ENCODE measurements around the gene ANAPC15. TPM values are rescaled to one million over a fixed set of nuclear protein-coding genes. Genes with fewer than 3 reads are reported as not detected.
"Not testable (repeated sequence)": the region's sequence is repeated elsewhere in the genome, so short reads cannot be mapped to it uniquely, and the experiment has no call there.

The ANAPC15 gene
- total and polyA plus RNA-seq, 2 donors = 56.3 to 89.9 TPM

DNA sequence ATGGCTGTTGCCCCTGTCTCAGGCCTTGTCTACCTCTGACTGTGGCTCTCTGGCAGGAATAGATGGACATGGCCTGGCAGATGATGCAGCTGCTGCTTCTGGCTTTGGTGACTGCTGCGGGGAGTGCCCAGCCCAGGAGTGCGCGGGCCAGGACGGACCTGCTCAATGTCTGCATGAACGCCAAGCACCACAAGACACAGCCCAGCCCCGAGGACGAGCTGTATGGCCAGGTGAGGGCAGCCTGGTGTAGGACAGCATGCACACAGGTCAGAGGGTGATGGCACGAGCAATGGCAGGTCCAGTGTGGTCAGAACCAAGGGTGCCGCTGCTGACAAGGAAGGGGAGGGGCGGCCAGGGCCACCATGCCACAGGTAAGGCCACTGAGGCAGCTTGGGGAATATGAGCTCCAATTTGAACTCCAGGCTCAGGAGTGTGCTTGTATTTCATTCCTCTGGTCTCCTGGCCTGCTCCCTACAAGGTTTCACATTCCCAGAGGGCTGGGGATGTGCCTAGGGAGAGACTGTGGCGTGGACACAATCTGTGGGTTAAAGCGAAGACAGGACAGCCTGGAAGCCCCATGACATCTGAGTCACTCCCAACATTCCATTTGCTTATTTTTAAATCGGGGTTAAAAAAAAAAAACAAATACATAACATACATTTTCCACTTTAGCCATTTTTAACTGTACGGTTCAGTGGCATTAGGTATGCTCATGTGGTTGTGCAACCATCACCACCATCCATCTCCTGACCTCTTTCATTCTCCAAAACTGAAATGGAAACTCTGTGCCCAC lies 23.6 kb upstream of the ANAPC15 start:
- 98% methylated on average over 14 of the region's 14 CpGs for WGBS
- no peak overlapping the region for H3K4me3 ChIP-seq (ENCODE audit: low read length in 2 of 2)

DNA sequence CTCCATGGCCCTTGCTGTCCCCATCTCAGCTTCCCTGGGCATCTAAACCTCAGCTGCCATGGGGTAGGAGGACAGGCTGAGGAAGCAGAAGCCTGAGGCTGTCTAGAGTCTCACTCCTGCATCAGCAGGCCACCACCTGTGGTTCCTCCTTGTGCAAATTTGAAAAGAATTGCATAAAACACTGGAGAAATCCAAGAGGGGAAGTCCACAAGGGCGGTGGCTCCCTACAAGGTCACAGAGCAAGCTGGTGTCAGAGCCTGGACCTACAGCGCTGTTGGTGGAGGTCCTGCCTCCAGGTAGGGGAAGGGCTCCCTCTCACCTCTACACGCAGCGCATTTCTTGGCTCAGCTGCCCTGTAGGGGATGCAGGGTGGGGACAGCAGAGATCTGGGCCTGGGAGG lies 23.0 kb upstream of the ANAPC15 start, which contains the start of gene FOLR3:
TSS of gene FOLR3 (plus strand) at position 253 of the 400 bp plus-strand sequence. CDS start 228 bp downstream, outside the sequence.
- peaks cover 0 to 10% of the 10 kb centered on the region in 2 donors for H3K27me3 ChIP-seq (ENCODE audit: control insufficient read depth in 2 of 2, insufficient read depth in 1 of 2, low read length in 1 of 2)
- DNase-seq (ENCODE audit: low read depth in 6 of 9, low spot score in 9 of 9); H3K9me3 ChIP-seq (ENCODE audit: control insufficient read depth in 2 of 2, insufficient read depth in 1 of 2, low read length in 1 of 2); H3K27ac ChIP-seq (ENCODE audit: low read depth in 1 of 2, low read length in 1 of 2); H3K36me3 ChIP-seq (ENCODE audit: control insufficient read depth in 2 of 2, insufficient read depth in 2 of 2, low read length in 1 of 2); H3K4me3 ChIP-seq (ENCODE audit: low read length in 2 of 2); H3K4me1 ChIP-seq (ENCODE audit: control insufficient read depth in 2 of 2, insufficient read depth in 2 of 2, low read length in 2 of 2): not testable (repeated sequence)
- WGBS = 97% methylated on average over 4 of the region's 4 CpGs

More for the DNA sequence above, 23.6 kb upstream of the ANAPC15 start:
- Histone ChIP-seq H3K36me3 (ENCODE audit: control insufficient read depth in 2 of 2, insufficient read depth in 2 of 2, low read length in 1 of 2) (no peaks in the 10 kb centered on the region), H3K27me3 (ENCODE audit: control insufficient read depth in 2 of 2, insufficient read depth in 1 of 2, low read length in 1 of 2) (peaks cover 0 to 10% of the 10 kb centered on the region in 2 donors), H3K9me3 (ENCODE audit: control insufficient read depth in 2 of 2, insufficient read depth in 1 of 2, low read length in 1 of 2) (no peaks in the 10 kb centered on the region), H3K4me1 (ENCODE audit: control insufficient read depth in 2 of 2, insufficient read depth in 2 of 2, low read length in 2 of 2) (no peaks in the 10 kb centered on the region), H3K27ac (ENCODE audit: low read depth in 1 of 2, low read length in 1 of 2) (no peak overlapping the region)
- DNase-seq (ENCODE audit: low read depth in 6 of 9, low spot score in 9 of 9) = no peak

DNA sequence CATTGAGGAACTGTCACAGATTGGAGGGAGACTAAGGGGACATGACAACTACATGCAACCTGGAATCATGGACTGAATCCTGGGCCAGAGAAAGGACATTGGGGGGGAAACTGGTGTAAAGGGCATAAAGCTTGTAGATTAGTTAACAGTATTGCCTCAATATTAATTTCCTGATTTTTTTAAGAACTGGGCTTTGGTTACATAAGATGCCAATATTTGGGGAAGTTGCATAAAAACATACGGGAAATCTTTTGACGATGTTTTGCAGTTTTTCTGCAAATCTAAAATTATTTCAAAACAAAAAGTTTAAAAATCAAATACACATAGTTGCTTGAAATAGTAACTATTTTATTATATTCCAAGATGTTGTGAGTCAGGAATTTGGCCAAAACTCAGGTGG lies 20.2 kb upstream of the ANAPC15 start:
- Histone ChIP-seq H3K36me3 (ENCODE audit: control insufficient read depth in 2 of 2, insufficient read depth in 2 of 2, low read length in 1 of 2) (no peaks in the 10 kb centered on the region), H3K27ac (ENCODE audit: low read depth in 1 of 2, low read length in 1 of 2) (no peak overlapping the region), H3K4me3 (ENCODE audit: low read length in 2 of 2) (no peak overlapping the region), H3K4me1 (ENCODE audit: control insufficient read depth in 2 of 2, insufficient read depth in 2 of 2, low read length in 2 of 2) (no peaks in the 10 kb centered on the region), H3K9me3 (ENCODE audit: control insufficient read depth in 2 of 2, insufficient read depth in 1 of 2, low read length in 1 of 2) (no peaks in the 10 kb centered on the region), H3K27me3 (ENCODE audit: control insufficient read depth in 2 of 2, insufficient read depth in 1 of 2, low read length in 1 of 2) (peaks cover 0 to 13% of the 10 kb centered on the region in 2 donors)
- no peak for DNase-seq (ENCODE audit: low read depth in 6 of 9, low spot score in 9 of 9)
- 16% methylated on average over 2 of the region's 2 CpGs for WGBS

DNA sequence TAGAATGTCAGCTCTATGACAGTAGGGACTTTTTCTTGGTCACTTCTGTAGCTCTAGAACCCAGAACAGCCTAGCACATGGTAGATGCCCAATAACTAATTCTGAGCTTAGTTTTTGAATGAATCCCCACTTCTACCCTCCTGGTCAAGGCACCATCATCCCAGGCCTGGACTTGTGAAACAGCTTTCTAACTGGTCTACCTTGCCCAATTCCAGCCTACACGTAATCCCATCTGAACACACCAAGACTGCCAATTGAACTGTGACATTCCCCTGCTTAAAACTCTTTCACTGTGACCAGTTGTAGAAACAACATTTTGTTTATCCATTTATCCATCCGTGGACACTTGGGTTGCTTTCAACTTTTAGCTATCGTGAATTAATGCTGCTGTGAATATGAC lies 16.9 kb upstream of the ANAPC15 start:
- no peak for DNase-seq (ENCODE audit: low read depth in 6 of 9, low spot score in 9 of 9)
- peaks cover 0 to 13% of the 10 kb centered on the region in 2 donors for H3K27me3 ChIP-seq (ENCODE audit: control insufficient read depth in 2 of 2, insufficient read depth in 1 of 2, low read length in 1 of 2)
- H3K9me3 ChIP-seq (ENCODE audit: control insufficient read depth in 2 of 2, insufficient read depth in 1 of 2, low read length in 1 of 2) = no peaks in the 10 kb centered on the region
- H3K36me3 ChIP-seq (ENCODE audit: control insufficient read depth in 2 of 2, insufficient read depth in 2 of 2, low read length in 1 of 2) = no peaks in the 10 kb centered on the region
- no peaks in the 10 kb centered on the region for H3K4me1 ChIP-seq (ENCODE audit: control insufficient read depth in 2 of 2, insufficient read depth in 2 of 2, low read length in 2 of 2)
- H3K4me3 ChIP-seq (ENCODE audit: low read length in 2 of 2) = no peak overlapping the region
- no peak overlapping the region for H3K27ac ChIP-seq (ENCODE audit: low read depth in 1 of 2, low read length in 1 of 2)
- 92% methylated on average over 3 of the region's 3 CpGs for WGBS

DNA sequence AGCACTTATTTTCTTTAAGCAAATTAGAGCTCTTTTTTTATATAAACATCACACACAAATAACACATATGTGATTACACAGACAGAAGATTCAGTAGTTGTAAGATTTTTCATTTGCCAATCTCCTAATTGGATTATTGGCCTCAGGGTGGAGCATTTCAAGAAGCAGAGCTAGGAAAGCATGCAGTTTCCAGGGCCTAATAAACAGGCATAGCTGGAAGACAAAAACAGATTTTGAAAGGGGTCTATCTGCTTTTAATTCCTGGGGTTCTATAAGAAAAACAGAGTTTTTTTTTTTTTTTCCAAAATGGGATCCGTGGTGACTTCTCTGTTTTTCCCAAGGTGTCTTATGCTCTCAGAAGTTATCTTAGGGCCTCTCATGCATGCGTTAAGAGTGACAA lies 15.4 kb upstream of the ANAPC15 start:
- Histone ChIP-seq H3K9me3 (ENCODE audit: control insufficient read depth in 2 of 2, insufficient read depth in 1 of 2, low read length in 1 of 2) (no peaks in the 10 kb centered on the region), H3K36me3 (ENCODE audit: control insufficient read depth in 2 of 2, insufficient read depth in 2 of 2, low read length in 1 of 2) (no peaks in the 10 kb centered on the region), H3K27ac (ENCODE audit: low read depth in 1 of 2, low read length in 1 of 2) (no peak overlapping the region), H3K27me3 (ENCODE audit: control insufficient read depth in 2 of 2, insufficient read depth in 1 of 2, low read length in 1 of 2) (peaks cover 0 to 7% of the 10 kb centered on the region in 2 donors), H3K4me1 (ENCODE audit: control insufficient read depth in 2 of 2, insufficient read depth in 2 of 2, low read length in 2 of 2) (no peaks in the 10 kb centered on the region), H3K4me3 (ENCODE audit: low read length in 2 of 2) (no peak overlapping the region)
- no peak for DNase-seq (ENCODE audit: low read depth in 6 of 9, low spot score in 9 of 9)
- 65% methylated on average over 2 of the region's 2 CpGs for WGBS

DNA sequence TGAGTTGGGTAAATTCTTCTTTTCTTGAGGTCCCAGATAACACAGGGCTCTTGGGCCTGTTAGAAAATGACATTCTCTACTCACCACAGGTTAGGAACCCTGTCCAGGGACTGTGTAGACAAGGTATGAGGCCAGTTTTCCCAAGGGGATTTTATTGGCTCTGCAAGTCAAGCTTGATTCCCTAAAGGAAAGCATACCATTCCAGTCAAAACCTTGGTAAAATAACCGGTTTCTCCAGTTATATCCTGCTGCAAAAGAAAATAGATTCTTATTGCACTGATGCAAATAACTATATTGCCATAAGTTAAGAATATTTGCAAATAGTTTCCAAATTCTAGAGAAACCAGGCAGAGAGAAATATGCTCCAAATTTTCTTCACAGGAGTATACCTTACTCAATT lies 13.5 kb upstream of the ANAPC15 start:
- H3K27ac ChIP-seq (ENCODE audit: low read depth in 1 of 2, low read length in 1 of 2) = no peak overlapping the region
- peaks cover 0 to 3% of the 10 kb centered on the region in 2 donors for H3K27me3 ChIP-seq (ENCODE audit: control insufficient read depth in 2 of 2, insufficient read depth in 1 of 2, low read length in 1 of 2)
- DNase-seq (ENCODE audit: low read depth in 6 of 9, low spot score in 9 of 9) = no peak
- H3K9me3 ChIP-seq (ENCODE audit: control insufficient read depth in 2 of 2, insufficient read depth in 1 of 2, low read length in 1 of 2) = no peaks in the 10 kb centered on the region
- no peaks in the 10 kb centered on the region for H3K4me1 ChIP-seq (ENCODE audit: control insufficient read depth in 2 of 2, insufficient read depth in 2 of 2, low read length in 2 of 2)
- no peak overlapping the region for H3K4me3 ChIP-seq (ENCODE audit: low read length in 2 of 2)
- 79% methylated on average over 1 of the region's 1 CpG for WGBS
- H3K36me3 ChIP-seq (ENCODE audit: control insufficient read depth in 2 of 2, insufficient read depth in 2 of 2, low read length in 1 of 2) = no peaks in the 10 kb centered on the region

DNA sequence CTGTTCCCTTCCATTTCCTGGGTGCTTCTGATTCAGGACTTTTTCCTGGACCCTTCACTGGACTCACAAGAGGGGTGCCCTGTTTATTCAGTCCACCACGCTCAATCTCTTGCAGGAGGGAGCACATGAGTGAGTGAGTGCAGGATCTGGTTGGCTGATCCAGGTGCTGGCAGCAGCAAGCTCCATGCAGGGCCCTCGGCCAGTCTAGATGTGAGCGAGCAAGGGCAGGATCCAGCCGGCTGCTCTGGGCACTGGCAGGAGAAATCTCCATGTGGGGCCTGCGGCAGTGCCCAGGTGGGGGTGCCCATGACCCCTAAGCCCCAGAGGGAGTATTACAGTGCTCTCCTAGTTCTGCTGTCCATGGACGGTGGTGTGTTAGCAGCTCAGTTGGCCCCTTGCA lies 11.6 kb upstream of the ANAPC15 start:
- DNase-seq (ENCODE audit: low read depth in 6 of 9, low spot score in 9 of 9) = no peak
- H3K9me3 ChIP-seq (ENCODE audit: control insufficient read depth in 2 of 2, insufficient read depth in 1 of 2, low read length in 1 of 2) = no peaks in the 10 kb centered on the region
- H3K4me1 ChIP-seq (ENCODE audit: control insufficient read depth in 2 of 2, insufficient read depth in 2 of 2, low read length in 2 of 2) = no peaks in the 10 kb centered on the region
- peaks cover 0 to 3% of the 10 kb centered on the region in 2 donors for H3K27me3 ChIP-seq (ENCODE audit: control insufficient read depth in 2 of 2, insufficient read depth in 1 of 2, low read length in 1 of 2)
- no peaks in the 10 kb centered on the region for H3K36me3 ChIP-seq (ENCODE audit: control insufficient read depth in 2 of 2, insufficient read depth in 2 of 2, low read length in 1 of 2)
- no peak overlapping the region for H3K4me3 ChIP-seq (ENCODE audit: low read length in 2 of 2)
- H3K27ac ChIP-seq (ENCODE audit: low read depth in 1 of 2, low read length in 1 of 2) = no peak overlapping the region
- 97% methylated on average over 6 of the region's 6 CpGs for WGBS

DNA sequence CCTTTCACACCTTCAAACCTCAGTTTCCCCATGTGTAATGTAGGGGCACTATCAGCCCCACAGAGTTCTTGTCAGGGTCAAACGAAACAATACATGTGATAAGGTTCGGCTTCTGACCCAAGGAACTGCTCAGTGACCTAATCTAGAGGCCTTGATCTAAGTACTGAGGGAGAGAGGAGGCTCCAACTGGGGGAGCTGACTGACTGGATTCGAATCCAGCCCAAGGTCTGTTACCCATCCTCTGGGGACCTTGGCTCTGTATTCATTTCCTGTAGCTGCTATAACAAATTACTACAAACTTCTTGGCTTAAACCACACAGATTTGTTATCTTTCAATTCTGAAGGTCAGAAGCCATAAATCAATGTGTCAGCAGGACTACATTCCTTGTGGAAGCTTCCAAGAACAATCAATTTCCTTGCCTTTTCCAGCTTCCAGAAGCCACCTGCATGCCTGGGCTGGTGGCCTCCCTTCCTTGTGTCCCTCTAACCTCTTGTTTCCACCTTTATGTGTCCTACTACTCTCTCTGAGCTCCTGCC lies 10.7 kb upstream of the ANAPC15 start:
- no peaks in the 10 kb centered on the region for H3K4me1 ChIP-seq (ENCODE audit: control insufficient read depth in 2 of 2, insufficient read depth in 2 of 2, low read length in 2 of 2)
- WGBS = 86% methylated on average over 3 of the region's 3 CpGs
- H3K27me3 ChIP-seq (ENCODE audit: control insufficient read depth in 2 of 2, insufficient read depth in 1 of 2, low read length in 1 of 2) = no peaks in the 10 kb centered on the region
- no peaks in the 10 kb centered on the region for H3K9me3 ChIP-seq (ENCODE audit: control insufficient read depth in 2 of 2, insufficient read depth in 1 of 2, low read length in 1 of 2)
- no peak overlapping the region for H3K27ac ChIP-seq (ENCODE audit: low read depth in 1 of 2, low read length in 1 of 2)
- no peaks in the 10 kb centered on the region for H3K36me3 ChIP-seq (ENCODE audit: control insufficient read depth in 2 of 2, insufficient read depth in 2 of 2, low read length in 1 of 2)
- H3K4me3 ChIP-seq (ENCODE audit: low read length in 2 of 2) = no peak overlapping the region
- no peak for DNase-seq (ENCODE audit: low read depth in 6 of 9, low spot score in 9 of 9)

DNA sequence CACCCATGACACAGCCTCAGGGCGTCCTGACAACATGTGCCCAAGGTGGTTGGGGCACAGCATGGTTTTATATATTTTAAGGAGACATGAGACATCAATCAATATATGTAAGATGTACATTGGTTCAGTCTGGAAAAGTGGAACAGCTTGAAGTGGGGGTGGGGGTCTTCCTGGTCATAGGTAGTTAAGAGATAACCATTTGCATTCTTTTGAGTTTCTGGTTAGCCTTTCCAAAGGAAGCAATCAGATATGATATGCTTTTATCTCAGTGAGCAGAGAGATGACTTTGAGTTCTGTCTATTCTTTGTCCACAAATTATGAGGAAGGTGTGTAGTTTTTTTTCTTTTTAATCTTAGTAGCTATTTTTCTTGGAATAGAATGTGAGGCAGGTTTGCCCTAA lies 10.1 kb upstream of the ANAPC15 start:
- no peaks in the 10 kb centered on the region for H3K9me3 ChIP-seq (ENCODE audit: control insufficient read depth in 2 of 2, insufficient read depth in 1 of 2, low read length in 1 of 2)
- no peaks in the 10 kb centered on the region for H3K4me1 ChIP-seq (ENCODE audit: control insufficient read depth in 2 of 2, insufficient read depth in 2 of 2, low read length in 2 of 2)
- WGBS = 90% methylated on average over 1 of the region's 1 CpG
- H3K27me3 ChIP-seq (ENCODE audit: control insufficient read depth in 2 of 2, insufficient read depth in 1 of 2, low read length in 1 of 2) = no peaks in the 10 kb centered on the region
- no peak overlapping the region for H3K4me3 ChIP-seq (ENCODE audit: low read length in 2 of 2)
- DNase-seq (ENCODE audit: low read depth in 6 of 9, low spot score in 9 of 9) = no peak
- no peaks in the 10 kb centered on the region for H3K36me3 ChIP-seq (ENCODE audit: control insufficient read depth in 2 of 2, insufficient read depth in 2 of 2, low read length in 1 of 2)
- H3K27ac ChIP-seq (ENCODE audit: low read depth in 1 of 2, low read length in 1 of 2) = no peak overlapping the region
